Stimulated activated naive B cell treated with anti-CD40 and anti-IgM and Interleukin-4, amounts not matched to agents 10 μg/mL and 1 μg/mL and 100 μg/mL, for 72 hours (primary cell): ENCODE measurements around the gene PMFBP1.
A peak's percentile ranks its signal among the peaks of the same experiment; 100 is the strongest.

ENCODE experiments used
- ATAC-seq, 2 donors: fragments of 150-1000 bp; cut with Tn5 transposase; replicated peaks; 2 replicates each; pipeline ENCODE4 v1.10.0; 2021; ENCODE audit warnings: moderate library complexity in 1 of 2
- DNase-seq: peaks from one replicate; pipeline ENCODE4 v3.0.0; 2021
- H3K27ac Mint-ChIP-seq: one replicate; pipeline ENCODE4 v1.8.0; 2022; ENCODE audit warnings: mild to moderate bottlenecking, mixed read lengths
- H3K27me3 Mint-ChIP-seq, 2 donors: one replicate each; pipeline ENCODE4 v1.8.0; 2022; ENCODE audit warnings: mixed read lengths in 2 of 2
- H3K36me3 Mint-ChIP-seq, 2 donors: one replicate each; pipeline ENCODE4 v1.8.0; 2022; ENCODE audit warnings: mixed read lengths in 2 of 2, mild to moderate bottlenecking in 1 of 2
- H3K4me1 Mint-ChIP-seq, 2 donors: one replicate each; pipeline ENCODE4 v1.8.0; 2022; ENCODE audit warnings: mixed read lengths in 2 of 2, mild to moderate bottlenecking in 1 of 2
- H3K4me3 Mint-ChIP-seq, 2 donors: one replicate each; pipeline ENCODE4 v1.8.0; 2022; ENCODE audit warnings: mild to moderate bottlenecking in 2 of 2, mixed read lengths in 2 of 2, moderate library complexity in 1 of 2
- H3K9me3 Mint-ChIP-seq, 2 donors: one replicate each; pipeline ENCODE4 v1.8.0; 2022; ENCODE audit warnings: mixed read lengths in 2 of 2, mild to moderate bottlenecking in 1 of 2

Gene PMFBP1

GRCh38 chr16:72112452-72112792 lies 59.5 kb downstream of the PMFBP1 start:
- peaks cover 56 to 62% of the 10 kb centered on the region in 2 donors for H3K36me3 Mint-ChIP-seq
- DNase-seq (no peak), ATAC-seq (no peak)
- H3K4me1 Mint-ChIP-seq: no peaks in the 10 kb centered on the region
- peaks cover 2 to 4% of the 10 kb centered on the region in 2 donors for H3K9me3 Mint-ChIP-seq
- H3K27me3 Mint-ChIP-seq: no peaks in the 10 kb centered on the region
- no peak overlapping the region for H3K4me3 Mint-ChIP-seq
- no peak overlapping the region for H3K27ac Mint-ChIP-seq

GRCh38 chr16:72111657-72112451 lies 60.1 kb downstream of the PMFBP1 start:
- Mint-ChIP-seq H3K36me3 (peaks cover 61 to 68% of the 10 kb centered on the region in 2 donors), H3K4me1 (no peaks in the 10 kb centered on the region), H3K27me3 (no peaks in the 10 kb centered on the region), H3K4me3 (no peak overlapping the region), H3K9me3 (peaks cover 2 to 4% of the 10 kb centered on the region in 2 donors), H3K27ac (no peak overlapping the region)
- ATAC-seq (no peak), DNase-seq (no peak)

- H3K36me3 Mint-ChIP-seq: peaks cover 66 to 75% of the 10 kb centered on the region in 2 donors
- no peak for ATAC-seq
- peaks cover 2 to 4% of the 10 kb centered on the region in 2 donors for H3K9me3 Mint-ChIP-seq
- DNase-seq: no peak
- H3K27ac Mint-ChIP-seq: no peak overlapping the region
- no peaks in the 10 kb centered on the region for H3K4me1 Mint-ChIP-seq
- H3K4me3 Mint-ChIP-seq: no peak overlapping the region
- H3K27me3 Mint-ChIP-seq: no peaks in the 10 kb centered on the region
These were observed 61.0 kb downstream of the PMFBP1 start for GRCh38 chr16:72110662-72111615.

GRCh38 chr16:72109966-72110530 lies 61.9 kb downstream of the PMFBP1 start:
- ATAC-seq (no peak), DNase-seq (no peak)
- Mint-ChIP-seq H3K27ac (no peak overlapping the region), H3K4me1 (no peaks in the 10 kb centered on the region), H3K9me3 (peaks cover 2 to 4% of the 10 kb centered on the region in 2 donors), H3K36me3 (peaks cover 72 to 81% of the 10 kb centered on the region in 2 donors), H3K27me3 (no peaks in the 10 kb centered on the region), H3K4me3 (no peak overlapping the region)

- Mint-ChIP-seq H3K27me3 (no peaks in the 10 kb centered on the region), H3K36me3 (peaks cover 67 to 85% of the 10 kb centered on the region in 2 donors), H3K27ac (no peak overlapping the region), H3K9me3 (no peaks in the 10 kb centered on the region), H3K4me1 (no peaks in the 10 kb centered on the region), H3K4me3 (no peak overlapping the region)
- DNase-seq (no peak), ATAC-seq (no peak)
These were observed 62.7 kb downstream of the PMFBP1 start for GRCh38 chr16:72109300-72109699.

GRCh38 chr16:72108353-72109102 lies 63.4 kb downstream of the PMFBP1 start:
- no peak for ATAC-seq
- DNase-seq: no peak
- Mint-ChIP-seq H3K9me3 (no peaks in the 10 kb centered on the region), H3K27ac (no peak overlapping the region), H3K4me3 (no peak overlapping the region), H3K27me3 (no peaks in the 10 kb centered on the region), H3K36me3 (peaks cover 72 to 87% of the 10 kb centered on the region in 2 donors), H3K4me1 (no peaks in the 10 kb centered on the region)

- no peak for ATAC-seq
- Mint-ChIP-seq H3K4me3 (no peak overlapping the region), H3K9me3 (no peaks in the 10 kb centered on the region), H3K27me3 (no peaks in the 10 kb centered on the region), H3K27ac (no peak overlapping the region), H3K4me1 (no peaks in the 10 kb centered on the region), H3K36me3 (peaks cover 72 to 90% of the 10 kb centered on the region in 2 donors)
- no peak for DNase-seq
These were observed 64.6 kb downstream of the PMFBP1 start for GRCh38 chr16:72107371-72107770.

GRCh38 chr16:72105978-72106377 lies 66.0 kb downstream of the PMFBP1 start:
- peaks cover 67 to 89% of the 10 kb centered on the region in 2 donors for H3K36me3 Mint-ChIP-seq

GRCh38 chr16:72104905-72105304 lies 67.0 kb downstream of the PMFBP1 start:
- Mint-ChIP-seq H3K27ac (no peak overlapping the region), H3K4me1 (peaks cover 7 to 15% of the 10 kb centered on the region in 2 donors), H3K36me3 (peaks cover 67 to 89% of the 10 kb centered on the region in 2 donors), H3K4me3 (no peak overlapping the region), H3K27me3 (no peaks in the 10 kb centered on the region), H3K9me3 (no peaks in the 10 kb centered on the region)
- ATAC-seq (no peak), DNase-seq (no peak)

More at GRCh38 chr16:72105978-72106377, 66.0 kb downstream of the PMFBP1 start:
- peaks cover 6 to 8% of the 10 kb centered on the region in 2 donors for H3K4me1 Mint-ChIP-seq
- no peak overlapping the region for H3K4me3 Mint-ChIP-seq
- no peaks in the 10 kb centered on the region for H3K27me3 Mint-ChIP-seq
- H3K27ac Mint-ChIP-seq: no peak overlapping the region
- no peaks in the 10 kb centered on the region for H3K9me3 Mint-ChIP-seq
- DNase-seq: no peak
- ATAC-seq: no peak

GRCh38 chr16:72101195-72101594 lies 70.8 kb downstream of the PMFBP1 start:
- Mint-ChIP-seq H3K4me1 (peaks cover 13 to 28% of the 10 kb centered on the region in 2 donors), H3K9me3 (no peaks in the 10 kb centered on the region), H3K27ac (peak overlapping the region; percentile 80), H3K4me3 (no peak overlapping the region), H3K36me3 (peaks cover 56 to 89% of the 10 kb centered on the region in 2 donors), H3K27me3 (no peaks in the 10 kb centered on the region)
- DNase-seq (no peak), ATAC-seq (no peak)

GRCh38 chr16:72099377-72099818 lies 72.6 kb downstream of the PMFBP1 start:
- ATAC-seq: peak; percentile 97 to 98
- peaks cover 25 to 44% of the 10 kb centered on the region in 2 donors for H3K4me1 Mint-ChIP-seq
- peak; percentile 22 for DNase-seq
- H3K27ac Mint-ChIP-seq: no peak overlapping the region
- no peak overlapping the region for H3K4me3 Mint-ChIP-seq
- peaks cover 47 to 78% of the 10 kb centered on the region in 2 donors for H3K36me3 Mint-ChIP-seq
- H3K27me3 Mint-ChIP-seq: no peaks in the 10 kb centered on the region
- H3K9me3 Mint-ChIP-seq: no peaks in the 10 kb centered on the region

GRCh38 chr16:72098936-72099335 lies 73.0 kb downstream of the PMFBP1 start:
- H3K36me3 Mint-ChIP-seq: peaks cover 45 to 77% of the 10 kb centered on the region in 2 donors

GRCh38 chr16:72094266-72094610 lies 77.7 kb downstream of the PMFBP1 start:
- Mint-ChIP-seq H3K9me3 (no peaks in the 10 kb centered on the region), H3K4me1 (peaks cover 25 to 58% of the 10 kb centered on the region in 2 donors), H3K27me3 (no peaks in the 10 kb centered on the region), H3K4me3 (peak overlapping the region; percentile 96 to 99), H3K27ac (peak overlapping the region; percentile 99), H3K36me3 (peaks cover 19 to 43% of the 10 kb centered on the region in 2 donors)
- DNase-seq (peak; percentile 24), ATAC-seq (peak; percentile 3 to 9)

More at GRCh38 chr16:72098936-72099335, 73.0 kb downstream of the PMFBP1 start:
- Mint-ChIP-seq H3K4me1 (peaks cover 25 to 44% of the 10 kb centered on the region in 2 donors), H3K4me3 (no peak overlapping the region), H3K27me3 (no peaks in the 10 kb centered on the region), H3K27ac (no peak overlapping the region), H3K9me3 (no peaks in the 10 kb centered on the region)
- ATAC-seq (no peak), DNase-seq (no peak)
